ENCODE measurements around the gene NOP14. TPM values are rescaled to one million over a fixed set of nuclear protein-coding genes. Genes with fewer than 3 reads are reported as not detected.
"Not testable (repeated sequence)": the region's sequence is repeated elsewhere in the genome, so short reads cannot be mapped to it uniquely, and the experiment has no call there.

Gene NOP14
- total RNA-seq, 1 donor from 2014 or later, result 16.1 TPM

DNA sequence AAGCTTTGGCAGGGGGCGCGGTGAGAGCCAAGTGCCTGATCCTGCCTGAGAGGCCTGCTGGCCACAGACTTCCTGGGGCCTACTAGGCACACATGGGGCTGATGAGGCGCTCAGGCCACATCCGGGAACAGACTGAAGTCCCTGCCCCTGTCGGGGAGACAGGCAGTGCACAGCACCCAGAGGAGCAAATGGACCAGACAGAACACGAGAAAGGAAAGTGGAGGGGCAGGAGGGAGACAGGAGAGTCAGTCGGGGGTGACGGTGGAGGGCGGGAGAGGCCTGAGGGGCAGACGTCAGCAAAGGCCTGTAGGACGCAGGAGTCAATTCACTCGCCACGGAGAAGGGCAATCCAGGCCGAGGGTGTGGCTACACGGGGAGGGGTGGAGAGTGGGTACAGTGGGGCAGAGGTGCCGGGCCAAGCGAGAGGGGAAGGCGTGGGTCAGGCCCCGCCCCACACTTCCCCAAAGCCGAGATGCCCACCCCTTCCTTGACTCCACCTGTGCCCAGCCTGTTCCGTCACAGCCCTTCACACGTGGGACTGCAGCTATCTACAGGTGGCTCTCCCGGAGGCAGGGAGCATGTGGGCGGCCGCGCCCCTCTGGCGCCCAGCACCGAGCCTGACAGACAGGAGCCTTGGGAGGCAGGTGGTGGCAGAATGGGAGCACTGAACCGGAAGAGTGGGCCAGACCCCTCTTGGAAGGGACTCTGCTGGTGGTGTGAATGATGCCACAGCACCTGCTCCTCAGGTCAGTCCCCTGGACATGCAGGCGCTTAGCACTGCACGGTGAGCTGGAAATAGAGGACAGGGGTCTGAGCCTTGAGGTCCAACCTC lies 20.5 kb downstream of the NOP14 start:
- DNase-seq (ENCODE audit: low read depth in 2 of 2), result no peak

DNA sequence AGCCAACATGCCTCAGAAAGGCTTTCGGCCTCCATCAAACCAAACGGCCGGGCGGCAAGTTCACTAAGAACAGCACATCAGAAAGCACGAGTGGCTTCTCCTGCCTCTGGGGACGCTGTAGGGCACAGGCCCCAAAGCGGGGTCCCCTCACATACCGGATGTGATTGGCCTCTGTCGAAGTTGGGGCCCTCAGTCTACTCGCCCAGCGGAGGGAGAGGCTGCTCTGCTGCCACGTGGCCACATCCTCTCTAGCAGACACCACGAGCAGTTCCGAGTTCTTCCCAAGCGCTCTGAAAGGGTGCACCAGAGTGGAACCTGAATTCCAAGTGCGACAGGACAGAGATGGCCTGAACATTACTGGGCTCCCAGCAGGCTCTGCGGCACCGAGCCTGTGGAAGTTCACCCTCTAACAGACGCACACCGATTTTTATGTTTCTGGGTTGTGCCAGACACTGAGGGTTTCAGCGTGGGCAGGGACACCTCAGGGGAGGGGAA lies 21.1 kb downstream of the NOP14 start:
- no peak for DNase-seq (ENCODE audit: low read depth in 2 of 2)

DNA sequence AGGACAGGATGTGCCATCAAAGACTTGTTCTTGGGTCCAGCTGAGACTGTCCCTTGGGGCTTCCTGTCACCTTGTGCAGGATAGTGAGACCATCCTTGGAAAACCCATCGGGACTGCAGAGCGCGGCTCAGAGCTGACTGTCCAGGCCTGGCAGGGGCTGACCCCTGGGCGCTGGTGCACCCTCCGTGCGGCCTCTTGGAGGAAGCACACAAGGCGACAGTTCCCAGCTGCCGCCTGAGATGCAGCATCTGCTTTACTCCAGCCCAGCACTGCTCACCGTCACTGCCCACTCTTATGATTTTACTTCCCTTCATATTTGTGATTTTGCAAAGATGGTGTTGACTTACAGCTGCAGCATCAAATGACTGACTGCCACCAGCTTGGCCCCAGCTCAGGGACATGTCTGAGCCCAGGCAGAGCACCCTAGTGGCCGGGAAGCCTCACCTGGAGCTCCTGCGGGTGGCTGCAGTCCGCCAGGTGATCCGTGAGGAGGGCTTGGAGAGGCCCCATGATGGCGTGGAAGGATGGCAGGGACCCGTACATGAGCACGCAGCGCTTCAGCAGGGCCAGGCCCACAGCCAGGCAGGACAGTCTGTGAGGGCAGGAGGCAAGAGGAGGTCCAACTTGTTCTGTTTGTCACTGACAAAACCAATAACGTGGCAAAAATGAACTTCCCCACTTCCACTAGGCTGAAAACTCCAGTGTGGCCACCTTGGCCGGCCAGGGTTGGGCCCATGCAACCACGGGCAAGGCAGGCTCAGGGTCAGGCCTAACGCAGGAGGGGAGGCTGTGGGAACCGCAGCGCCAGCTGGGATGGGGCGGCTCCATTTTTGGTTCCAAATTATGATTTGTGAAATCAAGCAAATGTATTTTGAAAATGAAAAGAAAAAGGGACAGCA lies 21.8 kb downstream of the NOP14 start:
- DNase-seq (ENCODE audit: low read depth in 2 of 2), result no peak

DNA sequence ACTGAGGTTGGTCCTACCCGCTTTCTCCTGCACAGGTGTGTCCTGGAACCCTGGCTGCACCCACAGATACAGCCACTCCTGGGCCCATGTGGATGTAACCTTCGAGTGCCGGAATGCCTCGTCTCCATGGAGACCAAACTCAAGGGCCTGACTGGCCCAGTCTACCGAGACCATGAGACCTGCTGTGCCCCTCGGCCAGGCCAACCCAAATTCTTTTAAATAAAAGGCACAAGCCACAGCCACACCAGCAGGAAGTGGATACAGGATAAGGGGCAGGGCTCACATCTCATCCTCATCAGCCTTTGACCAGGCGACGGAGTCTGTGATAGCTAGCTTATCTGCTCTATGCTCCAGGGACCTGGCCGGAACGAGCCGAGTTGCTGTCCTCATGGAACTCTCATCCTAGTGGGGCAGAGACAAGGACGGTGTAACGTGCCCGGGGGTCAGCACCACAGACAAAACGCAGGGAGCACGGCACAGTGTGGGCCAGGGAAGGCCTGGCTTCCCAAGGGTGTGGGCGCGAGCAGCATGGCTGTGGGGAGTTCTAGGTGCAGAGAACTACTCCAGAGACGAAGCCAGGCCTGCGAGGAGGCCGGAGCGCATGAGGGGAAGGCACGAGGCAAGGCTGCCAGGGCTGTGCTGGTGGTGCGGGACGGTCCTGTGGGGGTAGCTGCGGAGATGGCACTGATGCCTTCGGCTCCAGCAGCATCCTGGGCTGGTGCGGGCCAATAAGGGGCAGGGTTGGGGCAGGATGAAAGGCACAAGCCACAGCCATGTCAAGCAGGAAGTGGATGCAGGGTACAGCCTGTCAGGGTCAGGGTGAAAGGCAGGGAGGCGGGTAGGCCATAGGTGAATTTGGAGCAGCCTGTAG lies 22.7 kb downstream of the NOP14 start:
- DNase-seq (ENCODE audit: low read depth in 2 of 2), result no peak

DNA sequence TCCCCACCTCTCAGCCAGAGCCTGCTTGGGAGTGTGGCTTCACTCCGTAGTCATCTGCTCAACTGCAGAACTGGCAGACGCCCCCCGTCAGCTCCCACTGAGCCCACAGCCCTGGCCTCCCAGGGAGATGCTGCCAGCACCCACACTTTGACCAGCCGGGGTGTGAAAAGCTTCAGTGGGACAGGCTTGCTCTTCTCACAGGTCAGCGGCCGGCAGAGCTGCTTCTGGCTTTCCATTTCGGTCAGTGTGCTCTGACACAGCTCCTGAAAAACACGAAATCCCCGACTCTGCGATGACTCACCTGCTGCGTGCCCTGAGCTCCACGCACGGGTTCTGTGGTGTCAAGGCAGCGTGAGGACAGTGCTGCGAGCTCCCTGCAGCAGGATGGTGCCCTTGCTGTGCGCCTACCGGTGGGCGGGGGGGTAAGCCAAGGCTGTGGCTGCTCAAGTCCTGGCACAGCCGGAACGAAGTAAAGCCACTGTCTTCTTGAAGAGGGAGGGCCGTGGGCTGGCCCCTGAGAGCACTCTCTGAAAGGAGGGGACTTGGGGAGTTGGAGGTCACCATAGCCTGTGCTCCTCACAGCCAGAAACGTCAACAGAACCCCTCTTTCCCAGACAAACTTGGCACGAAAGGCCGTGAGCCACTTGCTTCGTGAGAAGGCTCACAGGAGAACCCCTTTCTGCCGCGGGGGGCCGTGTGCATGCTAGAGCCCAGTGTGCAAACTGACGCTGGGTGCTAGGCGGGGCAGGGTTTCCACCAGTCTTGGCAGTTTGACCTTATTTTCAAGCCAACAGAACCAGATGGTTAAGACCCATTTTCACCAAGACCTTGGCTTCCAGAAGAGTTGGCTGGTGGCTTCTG lies 23.6 kb downstream of the NOP14 start:
- no peak for DNase-seq (ENCODE audit: low read depth in 2 of 2)

DNA sequence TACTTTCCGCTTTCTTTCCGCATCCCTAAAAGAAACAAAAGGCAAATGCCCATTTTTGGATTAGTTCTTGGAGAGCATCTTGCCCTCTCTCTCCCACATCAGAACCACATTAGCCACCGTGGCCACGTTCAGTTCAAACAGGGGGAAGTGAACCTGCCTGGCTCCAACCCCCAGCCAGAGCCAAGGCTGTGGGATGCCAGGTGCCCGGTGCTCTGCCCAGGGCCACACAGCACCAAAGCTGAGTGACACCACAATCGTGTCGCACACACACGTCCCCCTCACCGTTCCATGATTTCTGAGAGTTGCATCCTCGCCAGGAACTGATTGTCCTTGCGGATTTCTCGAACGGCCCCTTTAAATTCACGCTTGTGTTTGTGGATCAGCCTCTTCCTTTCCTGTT lies 24.3 kb downstream of the NOP14 start:
- no peak for DNase-seq (ENCODE audit: low read depth in 2 of 2)

DNA sequence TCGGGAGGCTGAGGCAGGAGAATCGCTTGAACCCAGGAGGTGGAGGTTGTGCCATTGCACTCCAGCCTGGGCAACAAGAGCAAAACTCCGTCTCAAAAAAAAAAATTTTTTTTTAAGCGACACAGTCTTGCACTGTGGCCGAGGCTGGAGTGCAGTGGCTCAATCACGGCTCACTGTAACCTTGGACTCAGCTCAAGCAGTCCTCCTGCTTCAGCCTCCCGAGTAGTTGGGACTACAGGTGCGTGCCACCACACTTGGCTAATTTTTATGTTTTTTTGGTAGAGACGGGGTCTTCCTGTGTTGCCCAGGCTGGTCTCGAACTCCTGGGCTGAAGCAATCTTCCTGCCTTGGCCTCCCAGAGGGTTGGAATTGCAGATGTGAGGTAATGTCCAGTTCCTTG lies 24.8 kb downstream of the NOP14 start:
- not testable (repeated sequence) for DNase-seq (ENCODE audit: low read depth in 2 of 2)

DNA sequence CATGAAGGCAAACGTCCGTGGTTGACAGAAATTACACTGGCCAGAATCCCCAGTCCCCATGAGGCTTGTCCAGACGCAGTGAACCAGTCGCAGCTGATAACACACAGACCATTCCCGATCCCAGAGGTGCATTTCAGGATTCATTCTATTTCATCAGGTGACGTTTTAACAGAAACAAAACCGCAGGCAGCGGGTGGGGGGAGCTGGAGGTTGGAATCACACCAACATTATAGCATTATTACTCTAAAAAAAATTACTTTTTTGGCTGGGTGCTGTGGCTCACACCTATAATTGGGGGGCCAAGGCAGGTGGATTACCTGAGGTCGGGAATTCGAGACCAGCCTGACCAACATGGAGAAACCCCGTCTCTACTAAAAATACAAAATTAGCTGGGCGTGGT lies 25.2 kb downstream of the NOP14 start:
- no peak for DNase-seq (ENCODE audit: low read depth in 2 of 2)

DNA sequence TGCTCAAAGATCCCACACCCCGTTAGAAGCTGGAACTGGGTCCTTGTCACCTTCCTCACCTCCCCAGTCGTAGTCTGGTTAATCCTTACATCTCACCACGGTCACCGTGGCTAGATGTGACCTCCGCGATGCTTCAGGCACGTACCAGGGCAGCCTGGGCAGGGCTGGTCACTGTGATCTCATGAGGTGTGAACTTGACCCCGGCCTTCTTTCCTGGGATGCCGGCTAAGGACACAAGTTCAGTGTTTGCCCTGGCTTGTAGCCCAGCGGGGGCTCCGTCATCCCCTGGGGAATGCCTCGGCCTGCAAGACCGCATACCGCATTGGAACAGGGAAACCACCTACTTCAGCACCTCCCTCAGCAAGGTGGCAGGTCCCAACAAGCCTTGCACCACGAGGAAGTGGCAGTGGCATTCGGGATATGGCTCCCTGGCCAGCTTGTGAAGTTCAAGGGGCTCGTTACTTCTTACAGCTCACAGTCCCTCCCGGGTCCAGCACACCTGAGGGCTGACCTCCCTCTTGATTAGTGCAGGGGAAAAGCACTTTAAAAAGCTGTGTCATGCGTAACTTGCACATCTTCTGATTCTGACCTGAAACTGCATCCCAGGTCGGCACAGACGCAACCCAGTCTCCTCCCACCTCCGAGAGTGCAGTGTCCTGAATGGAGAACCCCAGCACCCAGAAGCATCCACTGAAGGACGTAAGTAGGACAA lies 25.9 kb downstream of the NOP14 start:
- DNase-seq (ENCODE audit: low read depth in 2 of 2), result no peak

DNA sequence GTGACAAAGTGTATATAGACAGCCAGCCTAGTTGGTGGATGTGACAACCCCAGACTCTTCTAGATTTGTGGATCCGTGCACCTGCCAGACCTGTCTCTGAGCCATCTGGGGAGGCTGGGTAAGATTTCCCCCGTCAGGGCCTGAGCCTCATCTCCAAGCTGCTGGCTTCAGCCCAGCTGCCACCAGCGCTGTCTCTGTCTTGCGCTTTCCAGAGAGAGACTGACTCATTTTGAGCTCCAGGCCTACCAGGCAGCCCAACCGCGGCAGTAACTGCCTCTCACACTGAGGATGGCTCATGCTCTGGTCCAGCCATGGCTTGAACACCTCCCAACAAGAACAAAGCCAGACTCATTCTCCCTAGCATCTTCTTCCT lies 26.4 kb downstream of the NOP14 start:
- DNase-seq (ENCODE audit: low read depth in 2 of 2), result peak in 1 of 2 donors; percentile 48

DNA sequence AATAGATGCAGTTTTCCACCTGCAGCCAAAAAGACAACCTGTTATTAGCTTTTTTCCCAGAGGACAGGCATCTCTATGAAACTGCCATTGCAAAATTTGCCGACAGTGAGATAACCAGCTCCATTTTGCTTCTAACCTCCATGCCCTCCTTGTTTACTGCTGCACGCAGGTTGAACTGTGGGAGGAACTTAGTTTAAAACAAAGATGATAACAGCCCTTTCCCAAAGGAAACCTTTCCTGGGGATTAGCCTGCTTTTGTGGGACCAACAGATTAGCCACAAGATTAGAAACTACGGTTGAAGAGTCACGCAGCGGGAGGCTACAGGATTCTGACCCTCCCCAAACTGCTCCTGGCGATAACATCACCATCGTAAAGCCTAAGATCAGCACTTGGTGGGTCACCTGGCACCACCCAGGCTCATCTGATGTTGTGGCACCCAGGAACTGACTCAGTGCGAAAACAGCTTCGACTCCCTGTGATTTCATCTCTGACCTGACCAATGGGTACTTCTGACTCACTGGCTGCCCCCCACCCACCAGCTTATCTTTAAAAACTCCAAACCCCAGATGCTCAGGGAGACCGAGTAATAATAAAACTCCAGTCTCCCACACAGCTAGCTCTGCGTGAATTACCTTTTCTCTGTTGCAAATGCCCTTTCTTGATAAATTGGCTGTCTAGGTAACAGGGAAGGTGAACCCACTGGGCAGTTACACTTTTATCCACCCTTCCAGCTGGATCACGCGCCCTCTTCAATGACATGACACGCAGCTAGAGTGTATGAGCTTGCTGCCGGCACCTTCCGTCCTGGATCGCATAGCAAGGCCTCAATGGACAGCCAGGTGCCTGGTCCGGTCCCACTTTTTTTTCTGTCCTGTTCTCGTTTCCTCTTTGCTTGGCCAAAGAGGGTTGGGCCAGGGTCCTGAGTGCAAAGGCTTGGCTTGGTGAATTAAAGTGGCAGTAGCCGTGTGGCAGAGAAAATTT lies 27.2 kb downstream of the NOP14 start:
- no peak for DNase-seq (ENCODE audit: low read depth in 2 of 2)

DNA sequence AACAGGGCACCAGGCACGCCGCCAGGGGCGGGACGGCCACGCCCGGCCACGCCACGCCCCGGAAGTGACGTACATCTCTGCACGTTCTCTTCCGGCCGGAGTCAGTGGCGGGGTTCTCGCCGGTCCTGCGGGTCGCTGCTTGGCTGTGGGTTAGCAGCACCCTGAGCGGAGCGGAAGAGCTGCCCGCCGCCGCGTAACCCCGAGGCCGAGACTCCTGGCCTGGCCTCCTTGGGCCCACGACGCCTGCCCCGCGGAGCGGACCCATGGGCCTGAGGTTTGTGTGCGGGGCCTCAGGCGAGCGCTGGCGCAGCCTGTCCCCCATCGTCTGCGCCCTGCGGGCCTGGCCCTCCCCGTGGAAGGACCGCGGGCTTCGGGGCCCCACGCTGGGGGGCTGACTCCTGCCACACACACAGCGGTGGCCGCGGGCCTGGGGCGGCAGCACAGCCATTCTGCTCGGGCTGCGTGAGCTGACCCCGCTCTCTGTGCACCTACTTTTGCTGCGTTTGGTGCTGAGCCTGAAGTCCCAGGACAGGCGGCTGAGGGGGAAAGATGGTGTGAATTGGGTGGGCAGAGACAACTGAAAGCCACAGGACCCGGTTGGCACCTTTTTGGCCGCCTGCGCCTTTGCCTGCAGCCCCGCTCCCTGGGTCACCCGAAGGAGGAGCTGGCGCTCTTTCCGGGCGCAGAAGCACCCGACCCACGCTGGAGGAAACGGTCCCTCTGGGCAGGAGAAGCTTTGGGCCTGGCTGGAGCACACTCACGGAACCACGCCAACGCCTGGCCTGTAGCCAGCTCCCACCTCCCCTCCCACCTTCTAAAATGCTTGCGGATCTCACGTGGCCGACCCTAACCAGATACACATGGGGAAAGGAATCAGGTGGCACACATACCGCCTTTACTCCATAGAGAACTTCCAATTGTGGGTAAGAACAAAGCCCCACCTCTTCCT lies 28.1 kb downstream of the NOP14 start:
- peak; percentile 88 to 94 for DNase-seq (ENCODE audit: low read depth in 2 of 2)

DNA sequence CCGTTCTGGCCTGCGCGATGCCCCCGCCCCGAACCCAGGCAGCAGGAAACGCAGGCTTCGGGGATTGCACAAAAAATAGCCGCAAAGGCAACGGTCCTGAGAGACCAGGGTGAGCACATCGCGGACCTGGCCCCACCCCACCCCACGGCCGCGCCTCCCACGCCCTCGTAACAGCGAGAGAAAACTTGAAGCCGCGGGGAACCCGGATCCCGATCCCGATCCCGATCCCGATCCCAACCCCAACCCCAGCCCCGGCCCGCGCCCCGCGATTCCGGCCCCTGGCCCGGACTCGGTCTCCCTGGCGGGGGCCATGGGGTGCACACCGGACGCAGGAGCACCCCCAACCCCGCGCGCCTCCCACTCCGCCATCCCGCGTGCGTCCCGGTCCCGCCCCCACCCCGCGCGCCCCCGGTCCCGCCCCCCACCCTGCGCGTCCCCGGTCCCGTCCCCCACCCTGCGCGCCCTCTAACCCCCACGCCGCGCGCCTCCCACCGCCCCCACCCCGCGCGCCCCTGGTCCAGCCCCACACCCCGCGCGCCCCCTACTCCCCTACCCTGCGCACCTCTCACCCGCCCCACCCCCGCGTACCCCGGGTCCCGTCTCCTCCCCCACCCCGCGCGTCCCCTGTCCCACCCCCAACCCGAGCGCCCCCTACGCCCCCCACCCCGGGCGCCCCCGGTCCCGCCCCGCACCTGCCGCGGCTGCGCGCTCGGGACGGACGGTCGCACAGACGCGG lies 29.0 kb downstream of the NOP14 start:
- DNase-seq (ENCODE audit: low read depth in 2 of 2), result peak in 1 of 2 donors; percentile 36

DNA sequence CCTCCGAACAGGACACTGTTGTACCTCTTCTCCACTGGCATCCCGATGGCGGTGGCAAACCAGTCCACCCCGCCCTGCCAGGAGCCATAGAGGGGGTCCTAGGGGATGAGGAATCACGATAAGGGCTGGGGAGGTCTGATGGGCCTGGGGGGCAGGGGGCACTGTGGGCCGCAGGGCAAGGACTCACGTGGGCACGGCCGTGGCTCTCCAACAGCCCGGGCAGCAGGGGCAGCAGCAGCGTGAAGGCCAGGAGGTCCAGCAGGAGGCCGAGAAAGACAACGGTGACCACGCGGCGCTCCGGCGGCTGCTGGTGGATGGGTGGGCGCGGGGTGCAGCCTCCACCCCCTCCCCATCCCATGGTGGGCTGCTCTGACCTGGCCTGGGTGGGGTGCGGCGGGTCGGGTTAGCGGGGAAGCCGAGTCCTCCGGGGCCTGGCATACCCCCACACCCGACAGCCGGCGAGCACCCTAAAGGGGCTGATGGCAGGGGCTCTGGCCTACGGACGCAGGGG lies 29.6 kb downstream of the NOP14 start:
- DNase-seq (ENCODE audit: low read depth in 2 of 2), result peak; percentile 26 to 36

DNA sequence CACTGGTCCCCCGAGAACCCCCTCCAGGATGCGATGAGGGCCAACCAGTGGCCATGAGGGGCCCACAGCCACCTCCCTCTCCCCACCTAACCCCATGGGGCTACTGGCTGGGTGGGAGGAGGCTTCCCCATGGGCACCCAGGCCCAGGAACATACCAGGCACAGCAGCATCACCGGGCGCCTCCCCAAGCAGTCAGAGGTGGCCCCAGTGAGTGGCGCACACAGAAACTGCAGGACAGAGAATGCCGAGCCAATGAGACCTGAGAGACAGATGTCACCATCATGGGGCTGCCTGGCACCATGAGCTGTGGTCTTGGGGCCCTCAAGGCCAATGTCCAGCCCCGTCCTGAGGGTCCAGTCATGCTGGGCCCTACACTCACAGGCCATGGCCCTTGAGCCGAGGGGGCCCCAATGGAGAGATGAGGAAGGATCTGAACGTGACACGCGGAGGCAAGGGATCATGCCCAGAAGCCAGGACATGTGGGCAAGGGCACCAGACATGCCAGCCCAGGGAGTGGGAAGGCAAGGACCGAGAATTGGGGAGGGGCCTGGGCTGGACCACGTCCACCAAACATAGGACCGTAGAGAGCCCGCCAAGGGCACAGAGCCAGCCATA lies 30.1 kb downstream of the NOP14 start:
- no peak for DNase-seq (ENCODE audit: low read depth in 2 of 2)

DNA sequence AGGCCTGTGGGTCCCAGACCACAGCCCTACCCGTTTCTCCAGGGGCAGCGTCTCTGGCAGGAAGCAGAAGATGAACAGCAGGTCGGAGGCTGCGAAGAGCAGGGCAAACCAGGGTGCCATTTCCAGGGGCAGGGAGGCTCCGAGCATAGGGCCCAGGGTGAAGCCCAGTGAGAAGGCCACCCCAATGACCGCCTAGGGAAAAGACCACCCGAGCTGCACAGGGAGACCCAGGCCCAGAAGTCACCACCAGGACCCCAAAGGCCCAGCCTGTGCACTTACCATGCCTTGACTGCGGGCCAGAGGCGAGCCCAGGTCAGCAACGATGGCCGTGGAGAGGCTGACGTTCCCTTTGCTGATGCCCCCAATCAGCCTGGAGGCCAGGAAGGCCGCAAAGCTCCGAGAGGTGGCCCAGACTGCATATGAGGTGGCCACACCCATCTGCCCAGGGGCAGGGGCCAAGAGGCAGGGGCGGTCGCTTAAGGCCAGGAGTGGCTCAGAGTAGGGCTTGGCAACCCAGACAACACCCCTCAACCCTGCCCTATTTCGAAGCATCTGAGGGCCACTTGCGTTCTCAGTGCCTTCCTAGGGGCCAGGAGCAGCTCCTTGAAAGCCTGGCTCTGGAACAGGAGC lies 30.8 kb downstream of the NOP14 start:
- no peak for DNase-seq (ENCODE audit: low read depth in 2 of 2)
